Measurements from ENCODE around the gene FTCD. TPM values are rescaled to one million over a fixed set of nuclear protein-coding genes. Genes with fewer than 3 reads are reported as not detected.

Gene FTCD
- total and polyA plus RNA-seq, 2 of the 8 experiments (the other 6 are each of a cell fraction or from before 2014, with no cell fraction given), result 3.3 to 4.9 TPM

- H2BK5ac ChIP-seq (ENCODE audit: low read depth, low read length), result peak within 1 kb of the TSS; percentile 22; the same call in 1 of the 2 replicates
- H3K27ac ChIP-seq (ENCODE audit: low read depth, low read length), result no peak within 1 kb of the TSS
- no peak within 1 kb of the TSS for H2AFZ ChIP-seq (ENCODE audit: low read length)
- peak within 1 kb of the TSS; percentile 75 for H4K91ac ChIP-seq (replicated peaks; ENCODE audit: insufficient read length, low read length)
- no peak within 1 kb of the TSS for H3K18ac ChIP-seq (ENCODE audit: extremely low read depth, low read length)
- H3K14ac ChIP-seq (ENCODE audit: insufficient read length), result no peak within 1 kb of the TSS
- H3K9me3 ChIP-seq (ENCODE audit: insufficient read depth in 2 of 2, low read depth in 1 of 2, low read length in 1 of 2), result peaks cover 15 to 16% of the 10 kb centered on the region in 2 experiments
- H2BK15ac ChIP-seq (ENCODE audit: low read length), result peak within 1 kb of the TSS; percentile 100
- peaks cover 0 to 4% (median 0%) of the 10 kb centered on the region in 4 experiments; a peak in 2 of 7 replicates for H3K4me1 ChIP-seq (replicated peaks in 1 of 4; ENCODE audit: control insufficient read depth in 3 of 4, insufficient read depth in 4 of 4, low read length in 3 of 4)
- peak within 1 kb of the TSS; percentile 39 for H2BK120ac ChIP-seq (replicated peaks; ENCODE audit: low read depth, low read length)
- no peak within 1 kb of the TSS for H4K5ac ChIP-seq (ENCODE audit: insufficient read length, low read depth, low read length)
- ChIA-PET POLR2A (ENCODE audit: partially characterized antibody) (interaction anchor here (0.7 to 2.0 kb wide), 4 partner anchors 10 to 279 kb away, joined by 3 to 5 read pairs (median 3); no protein-coding TSS in a partner anchor), CTCF (ENCODE audit: partially characterized antibody) (interaction anchor here (0.9 kb wide), 1 partner anchor 11 kb away, joined by 3 read pairs; no protein-coding TSS in a partner anchor)
- FAIRE-seq (no peak), DNase-seq (ENCODE audit: low read depth in 1 of 2, low spot score in 2 of 2) (peak; percentile 15 to 89)
- H2BK12ac ChIP-seq (ENCODE audit: low read depth, low read length), result peak within 1 kb of the TSS; percentile 72; the same call in 1 of the 2 replicates
- peaks cover 10% of the 10 kb centered on the region; the same call in 1 of the 2 replicates for H3K79me1 ChIP-seq (ENCODE audit: low read depth, low read length)
- no peak within 1 kb of the TSS for H3K4ac ChIP-seq (replicated peaks; ENCODE audit: insufficient read length, low read depth, low read length)
- peak within 1 kb of the TSS; percentile 76 for H2AK5ac ChIP-seq (ENCODE audit: low read depth, low read length)
- H3K9ac ChIP-seq (replicated peaks in 1 of 4; ENCODE audit: extremely low read depth in 1 of 4, low read depth in 3 of 4, low read length in 3 of 4), result no peak within 1 kb of the TSS
- H3K56ac ChIP-seq (replicated peaks; ENCODE audit: insufficient read length, low read depth, low read length), result no peak within 1 kb of the TSS
- no peaks in the 10 kb centered on the region for H3K36me3 ChIP-seq (ENCODE audit: control insufficient read depth in 2 of 4, insufficient read depth in 4 of 4, low read length in 3 of 4)
- no peak within 1 kb of the TSS for H3K23ac ChIP-seq (ENCODE audit: insufficient read length)
- peaks cover 0 to 9% of the 10 kb centered on the region in 2 experiments for H4K20me1 ChIP-seq (replicated peaks in 1 of 2; ENCODE audit: control insufficient read depth in 1 of 2, insufficient read depth in 2 of 2, low read length in 2 of 2)
- 19% methylated on average over 13 of the region's 83 CpGs; no CpG with 5 or more reads in 1 of the 2 experiments for WGBS, 2 experiments (ENCODE audit: extremely low coverage in 1 of 2, insufficient coverage in 1 of 2, insufficient read length in 1 of 2, insufficient replicate concordance in 2 of 2, low coverage in 1 of 2, low lambda C conversion rate in 2 of 2, missing lambda C conversion rate in 1 of 2)
- no peak within 1 kb of the TSS for H2BK20ac ChIP-seq (ENCODE audit: low read length)
- H3K23me2 ChIP-seq (ENCODE audit: low read depth, low read length), result peaks cover 10% of the 10 kb centered on the region; the same call in 1 of the 2 replicates
- peak within 1 kb of the TSS; percentile 40 to 73 (median 62) for H3K4me3 ChIP-seq (ENCODE audit: extremely low read depth in 1 of 4, insufficient read depth in 2 of 4, low read depth in 3 of 4, low read length in 4 of 4)
- H3K4me2 ChIP-seq (ENCODE audit: insufficient read depth in 1 of 2, low read depth in 2 of 2, low read length in 2 of 2), result peak within 1 kb of the TSS; percentile 71 to 72
- H3K79me2 ChIP-seq (ENCODE audit: control insufficient read depth in 1 of 2, insufficient read depth in 2 of 2, low read length in 2 of 2), result peaks cover 0 to 10% of the 10 kb centered on the region in 2 experiments; a peak in 2 of 4 replicates
- H4K8ac ChIP-seq (ENCODE audit: extremely low read depth, insufficient read depth, low read length), result peak within 1 kb of the TSS; percentile 59; the same call in 1 of the 2 replicates
- peaks cover 0 to 14% (median 9%) of the 10 kb centered on the region in 4 experiments; a peak in 6 of 7 replicates for H3K27me3 ChIP-seq (replicated peaks in 1 of 4; ENCODE audit: control insufficient read depth in 3 of 4, extremely low read depth in 1 of 4, insufficient read depth in 3 of 4, low read length in 3 of 4)
- 0 out of 2 replicates have a peak, but pooled peaks have one; percentile 42 for TF ChIP-seq PHF8 (conservative IDR thresholded peaks at IDR 0.05; ENCODE audit: low read depth, low read length)
- peak; percentile 34 to 48; a peak in 2 of 4 replicates for TF ChIP-seq RAD21 (IDR thresholded peaks at IDR 0.05 in 1 of 2, conservative IDR thresholded peaks at IDR 0.05 in 1 of 2; ENCODE audit: low read depth in 2 of 2, low read length in 2 of 2)
- TF ChIP-seq CTCF (IDR thresholded peaks at IDR 0.05; ENCODE audit: control extremely low read depth in 1 of 3, insufficient read depth in 1 of 3, low read depth in 1 of 3, low read length in 3 of 3), result peak in 1 of 3 experiments; percentile 22; a peak in 1 of 4 replicates
Measured at GRCh38 chr21:46097336-46098293, 57.8 kb downstream of the FTCD start, which contains the start of gene COL6A2. Gene COL6A2 (plus strand): TSS chr21:46098112.

Data from H1 (cell line).